ENCODE data around the gene NAPEPLD.
"Not testable (repeated sequence)": the region's sequence is repeated elsewhere in the genome, so short reads cannot be mapped to it uniquely, and the experiment has no call there.

NAPEPLD gene

DNA sequence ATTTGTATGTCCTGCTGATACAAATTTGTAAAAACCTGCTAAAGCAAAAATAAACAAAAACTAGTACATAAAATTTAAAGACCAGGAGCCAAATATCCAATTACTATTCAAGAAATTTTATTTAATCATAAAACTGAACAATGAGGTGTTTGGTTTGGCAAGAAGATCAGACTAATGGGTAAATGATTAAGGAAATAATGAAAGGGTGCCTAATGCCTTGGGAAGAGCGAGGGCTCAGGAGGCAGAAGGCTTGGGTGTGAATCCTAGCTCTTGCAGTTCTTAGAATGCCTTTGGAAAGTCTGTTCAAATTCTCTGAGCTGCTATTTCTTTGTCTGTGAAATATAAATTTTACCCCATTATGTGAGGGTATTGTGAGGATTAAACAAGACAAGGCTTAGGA is 32.4 kb downstream of the NAPEPLD start:
- no peak overlapping the region for H3K4me3 ChIP-seq (ENCODE audit: low read depth, low read length)
- DNase-seq (ENCODE audit: low read depth), result no peak
- no peak for TF ChIP-seq CTCF (IDR thresholded peaks at IDR 0.05; ENCODE audit: low read depth, low read length)
- TF ChIP-seq, protein P1, sequence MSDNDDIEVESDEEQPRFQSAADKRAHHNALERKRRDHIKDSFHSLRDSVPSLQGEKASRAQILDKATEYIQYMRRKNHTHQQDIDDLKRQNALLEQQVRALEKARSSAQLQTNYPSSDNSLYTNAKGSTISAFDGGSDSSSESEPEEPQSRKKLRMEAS (IDR thresholded peaks at IDR 0.05; ENCODE audit: low read depth, low read length), result no peak
- TF ChIP-seq MYC (IDR thresholded peaks at IDR 0.05; ENCODE audit: low read depth, low read length), result no peak
- TF ChIP-seq POLR2A (IDR thresholded peaks at IDR 0.05; ENCODE audit: extremely low read depth, insufficient read length), result no peak

GRCh38 chr7:103115771-103116170 is 33.1 kb downstream of the NAPEPLD start:
- TF ChIP-seq, protein P1 (IDR thresholded peaks at IDR 0.05; ENCODE audit: low read depth, low read length), result no peak
- TF ChIP-seq MYC (IDR thresholded peaks at IDR 0.05; ENCODE audit: low read depth, low read length), result no peak
- TF ChIP-seq CTCF (IDR thresholded peaks at IDR 0.05; ENCODE audit: low read depth, low read length), result no peak
- no peak for TF ChIP-seq POLR2A (IDR thresholded peaks at IDR 0.05; ENCODE audit: extremely low read depth, insufficient read length)
- H3K4me3 ChIP-seq (ENCODE audit: low read depth, low read length), result no peak overlapping the region
- no peak for DNase-seq (ENCODE audit: low read depth)

- no peak for TF ChIP-seq CTCF (IDR thresholded peaks at IDR 0.05; ENCODE audit: low read depth, low read length)
- no peak for TF ChIP-seq POLR2A (IDR thresholded peaks at IDR 0.05; ENCODE audit: extremely low read depth, insufficient read length)
- no peak for TF ChIP-seq MYC (IDR thresholded peaks at IDR 0.05; ENCODE audit: low read depth, low read length)
- TF ChIP-seq, protein P1 (IDR thresholded peaks at IDR 0.05; ENCODE audit: low read depth, low read length), result no peak
- DNase-seq (ENCODE audit: low read depth), result no peak
- no peak overlapping the region for H3K4me3 ChIP-seq (ENCODE audit: low read depth, low read length)
Measured at GRCh38 chr7:103114576-103115008, 34.3 kb downstream of the NAPEPLD start.

GRCh38 chr7:103113164-103113563 is 35.7 kb downstream of the NAPEPLD start:
- no peak for TF ChIP-seq CTCF (IDR thresholded peaks at IDR 0.05; ENCODE audit: low read depth, low read length)
- TF ChIP-seq MYC (IDR thresholded peaks at IDR 0.05; ENCODE audit: low read depth, low read length), result no peak
- TF ChIP-seq, protein P1 (IDR thresholded peaks at IDR 0.05; ENCODE audit: low read depth, low read length), result no peak
- no peak for TF ChIP-seq POLR2A (IDR thresholded peaks at IDR 0.05; ENCODE audit: extremely low read depth, insufficient read length)
- no peak for DNase-seq (ENCODE audit: low read depth)
- H3K4me3 ChIP-seq (ENCODE audit: low read depth, low read length), result no peak overlapping the region

GRCh38 chr7:103106703-103107070 is 42.2 kb downstream of the NAPEPLD start:
- not testable (repeated sequence) for DNase-seq (ENCODE audit: low read depth); H3K4me3 ChIP-seq (ENCODE audit: low read depth, low read length)

GRCh38 chr7:103106005-103106702 is 42.7 kb downstream of the NAPEPLD start:
- H3K4me3 ChIP-seq (ENCODE audit: low read depth, low read length), result no peak overlapping the region
- no peak for TF ChIP-seq POLR2A (IDR thresholded peaks at IDR 0.05; ENCODE audit: extremely low read depth, insufficient read length)
- no peak for TF ChIP-seq CTCF (IDR thresholded peaks at IDR 0.05; ENCODE audit: low read depth, low read length)
- TF ChIP-seq, protein P1 (IDR thresholded peaks at IDR 0.05; ENCODE audit: low read depth, low read length), result no peak
- TF ChIP-seq MYC (IDR thresholded peaks at IDR 0.05; ENCODE audit: low read depth, low read length), result no peak
- DNase-seq (ENCODE audit: low read depth), result no peak

Data from NB4 (cell line).